NCI-H2081 (cell line): ENCODE measurements around the gene UMODL1.
"Not testable (repeated sequence)": the region's sequence is repeated elsewhere in the genome, so short reads cannot be mapped to it uniquely, and the experiment has no call there.

ENCODE experiments used
- DNase-seq, 2 experiments: peaks; one replicate each; lab custom pipeline; 2025; lab: John Stamatoyannopoulos, UW

UMODL1 gene

DNA sequence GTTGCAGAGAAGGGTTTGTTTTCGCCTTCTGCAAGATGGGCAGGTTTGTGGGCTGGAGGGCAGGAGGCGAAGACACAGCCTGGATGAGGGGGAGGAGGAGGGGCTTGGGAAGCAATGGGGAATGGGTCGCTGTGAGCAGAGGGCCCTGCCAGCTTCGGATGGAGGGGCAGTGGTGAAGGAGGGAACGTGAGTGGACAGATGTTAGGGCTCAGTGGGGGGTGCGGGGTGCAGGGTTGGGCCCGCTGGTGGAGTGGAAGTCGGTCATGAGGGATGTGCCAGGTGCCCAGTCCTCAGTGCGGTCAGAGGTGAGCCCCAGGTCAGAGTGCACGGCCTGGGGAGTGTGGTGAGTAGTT is 92.4 kb downstream of the UMODL1 start:
- no peak for DNase-seq

DNA sequence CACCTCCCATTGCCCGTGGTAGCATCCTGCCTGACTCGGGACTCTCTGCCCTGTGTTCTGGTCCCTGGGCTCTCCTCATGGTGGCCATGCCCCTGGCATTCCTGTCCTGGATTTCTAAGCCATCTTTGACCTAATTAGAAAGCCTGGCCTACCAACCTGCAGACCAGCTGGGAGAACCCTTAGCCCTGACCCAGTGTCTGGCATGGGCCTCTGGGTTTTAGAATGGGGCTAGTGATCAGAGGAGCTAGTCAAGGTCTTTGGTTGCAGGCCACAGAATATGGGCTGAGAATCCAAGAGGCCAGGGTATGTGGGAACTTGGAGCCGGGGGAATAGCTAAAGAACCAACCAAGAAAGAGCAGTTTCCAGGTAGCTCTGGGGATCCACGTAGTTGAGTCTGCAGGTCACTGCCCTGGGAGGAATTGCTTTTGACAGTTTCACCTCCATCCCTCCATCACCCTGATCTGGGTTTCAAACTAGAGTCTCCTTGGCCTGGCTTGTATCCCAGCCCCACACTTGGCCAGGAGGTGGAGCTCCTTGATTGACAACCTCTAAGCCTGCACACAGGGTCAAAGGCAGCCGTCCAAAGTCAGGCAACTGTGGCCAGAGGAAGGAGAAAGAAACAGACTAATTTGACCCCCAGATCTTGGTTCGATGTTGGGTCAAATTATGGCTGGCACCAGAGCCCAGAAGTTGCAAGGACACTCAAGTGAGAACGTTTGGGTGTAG is 93.1 kb downstream of the UMODL1 start:
- peak in 1 of 2 experiments; percentile 25 for DNase-seq

DNA sequence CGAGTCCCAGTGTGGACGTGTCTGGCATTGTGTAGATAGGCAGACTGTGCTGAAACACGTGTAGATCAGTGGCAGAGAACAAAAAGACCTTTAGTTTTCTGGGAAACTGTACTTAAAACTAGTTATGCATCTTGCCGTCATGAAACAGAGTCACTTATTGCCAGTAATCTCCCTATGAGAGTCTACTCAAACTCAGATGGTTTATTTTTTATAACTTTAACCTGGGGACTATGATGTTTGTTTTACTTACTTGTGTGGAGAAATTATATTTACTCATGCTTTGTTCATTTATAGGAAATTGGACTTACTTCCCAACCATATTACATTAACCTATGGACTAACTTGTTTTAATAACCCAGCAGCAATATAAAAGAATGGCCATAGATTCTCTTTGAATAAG is 93.7 kb downstream of the UMODL1 start:
- DNase-seq = no peak

DNA sequence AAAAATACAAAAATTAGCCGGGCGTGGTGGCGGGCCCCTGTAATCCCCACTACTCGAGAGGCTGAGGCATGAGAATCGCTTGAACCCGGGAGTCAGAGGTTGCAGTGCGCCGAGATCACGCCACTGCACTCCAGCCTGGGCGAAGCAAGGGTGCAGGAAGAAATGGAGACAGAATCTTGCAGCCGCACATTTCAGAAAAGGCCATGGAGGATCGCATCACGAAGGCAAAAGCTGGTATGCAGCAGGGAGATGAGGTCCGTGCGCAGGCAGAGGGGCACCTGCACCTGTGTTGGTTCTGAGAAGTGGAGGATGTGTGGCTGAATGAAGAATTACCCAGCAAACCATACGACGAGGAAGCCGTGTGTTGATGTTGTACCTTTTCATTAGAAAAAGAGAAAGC is 94.8 kb downstream of the UMODL1 start:
- DNase-seq = no peak

DNA sequence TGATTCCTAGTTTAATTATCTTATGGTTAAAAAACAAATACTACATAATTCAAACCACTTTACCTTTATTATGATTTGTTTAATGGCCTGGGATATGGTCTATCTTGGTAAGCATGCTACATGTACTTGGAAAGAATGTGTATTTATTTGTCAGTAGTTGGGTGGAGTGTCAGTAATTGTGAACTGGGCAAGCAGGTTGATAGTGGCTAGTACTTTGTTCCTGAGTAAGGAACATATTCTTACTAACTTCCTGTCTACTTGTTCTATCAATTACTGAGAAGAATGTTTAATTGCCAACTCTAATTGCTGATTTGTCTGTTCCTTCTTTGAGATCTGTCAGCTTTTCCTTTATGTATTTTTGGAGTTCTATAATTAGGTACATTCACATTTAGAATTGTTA is 98.6 kb downstream of the UMODL1 start:
- DNase-seq = no peak

DNA sequence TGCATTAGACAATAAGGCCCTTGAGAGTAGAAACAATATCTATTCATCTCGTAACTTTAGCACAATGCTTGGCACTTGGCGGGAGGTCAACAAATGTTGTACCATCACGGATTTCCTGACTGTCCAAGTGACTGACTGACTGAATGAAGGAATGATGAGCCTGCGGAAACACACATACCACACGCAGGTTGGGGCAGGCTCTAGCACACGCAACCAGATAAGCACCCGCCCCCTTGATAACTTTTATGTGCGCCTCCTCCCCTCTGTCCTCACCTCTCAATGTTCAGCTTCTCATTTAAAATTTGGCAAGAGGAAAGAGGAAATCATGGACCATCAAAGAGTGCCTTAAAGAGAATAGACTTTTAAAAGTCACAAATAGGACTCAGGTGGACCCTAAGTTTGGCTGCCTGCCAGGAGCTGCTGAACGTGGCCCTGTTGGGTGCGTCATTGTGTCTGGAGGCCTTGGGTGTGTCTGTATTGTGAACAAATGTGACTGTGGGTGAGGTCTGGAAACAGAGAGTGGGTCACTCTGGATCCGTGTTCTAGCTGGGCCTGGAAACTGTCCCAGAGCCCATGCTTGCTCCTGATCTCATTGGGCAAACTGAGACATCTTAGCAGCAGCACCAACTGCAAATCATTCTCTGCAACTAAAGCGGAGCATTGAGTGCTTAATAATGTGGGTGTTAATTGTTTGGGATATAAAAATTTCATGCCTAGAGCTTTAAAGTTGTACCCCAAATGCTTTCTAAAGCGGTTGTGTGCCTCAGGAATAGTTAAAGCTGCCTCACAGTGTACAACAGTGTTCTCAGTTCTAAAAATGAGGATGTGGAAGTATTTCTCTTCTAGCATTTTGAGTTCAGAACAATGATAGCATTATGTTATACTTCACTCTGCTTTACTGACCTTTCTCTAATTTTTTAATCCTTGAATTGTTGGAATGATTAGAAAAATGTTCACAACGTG is 100.3 kb downstream of the UMODL1 start:
- peak in 1 of 2 experiments; percentile 23 for DNase-seq

DNA sequence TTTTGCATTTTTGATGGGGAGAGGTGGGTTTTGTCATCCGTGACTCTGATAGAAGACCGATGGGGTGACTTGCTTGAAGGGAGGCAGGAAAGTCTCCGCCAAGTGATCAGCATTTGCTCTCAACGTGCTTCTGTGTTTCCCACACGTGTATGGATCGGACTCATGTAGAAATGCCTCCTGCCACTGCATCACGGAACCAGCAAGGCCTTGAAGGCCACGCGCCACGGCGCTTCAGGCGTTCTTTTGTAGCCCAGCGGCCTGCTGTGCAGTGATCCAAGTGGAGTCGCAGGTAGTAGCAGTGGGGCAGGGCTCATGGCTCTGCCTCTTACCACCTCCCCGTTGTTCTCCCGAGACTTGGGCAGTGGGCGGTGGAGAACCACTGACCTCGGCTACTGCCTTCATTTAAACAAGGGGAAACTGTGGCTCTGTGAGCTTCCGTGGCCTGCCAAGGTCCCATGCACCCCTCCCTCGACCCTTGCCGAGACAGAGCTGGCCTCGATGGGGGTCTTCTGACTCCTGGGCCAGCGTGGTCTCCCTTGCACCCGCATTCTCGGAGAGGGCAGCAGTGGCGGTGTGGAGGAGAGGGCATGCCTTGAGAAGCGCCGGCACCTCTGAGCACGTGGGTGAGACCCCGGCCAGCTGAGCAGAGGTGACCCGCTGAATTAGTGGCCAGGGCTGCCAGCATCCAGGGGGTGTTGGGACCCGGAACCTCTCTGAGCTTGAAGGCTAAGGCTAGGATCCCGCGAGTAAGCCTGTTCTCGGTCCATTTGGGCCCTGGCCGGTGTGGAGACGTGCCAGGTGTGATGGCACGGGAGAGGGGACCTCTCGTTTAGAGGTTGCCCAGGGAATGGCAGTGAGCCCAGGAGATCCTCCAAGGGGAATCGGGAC is 101.7 kb downstream of the UMODL1 start:
- DNase-seq = no peak

DNA sequence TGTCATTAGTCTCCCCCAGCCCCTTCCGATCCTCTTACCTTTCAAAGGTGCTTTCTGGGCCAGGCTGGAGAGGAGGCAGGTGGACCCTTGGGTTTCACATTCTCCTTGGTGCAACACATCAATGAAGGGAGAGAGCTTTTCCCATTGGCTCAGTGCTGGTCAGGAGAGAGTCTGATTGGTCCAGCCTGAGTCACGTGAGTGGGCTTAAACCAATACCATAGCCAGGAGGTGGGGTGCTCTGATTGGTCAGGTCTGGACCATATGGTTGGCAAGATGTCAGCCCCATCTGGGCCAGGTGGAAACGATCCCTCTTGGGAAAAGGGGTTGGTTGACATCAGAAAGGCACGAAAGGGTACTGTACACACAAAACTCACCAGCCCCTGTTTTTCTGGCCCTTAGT is 103.1 kb downstream of the UMODL1 start:
- DNase-seq = no peak

DNA sequence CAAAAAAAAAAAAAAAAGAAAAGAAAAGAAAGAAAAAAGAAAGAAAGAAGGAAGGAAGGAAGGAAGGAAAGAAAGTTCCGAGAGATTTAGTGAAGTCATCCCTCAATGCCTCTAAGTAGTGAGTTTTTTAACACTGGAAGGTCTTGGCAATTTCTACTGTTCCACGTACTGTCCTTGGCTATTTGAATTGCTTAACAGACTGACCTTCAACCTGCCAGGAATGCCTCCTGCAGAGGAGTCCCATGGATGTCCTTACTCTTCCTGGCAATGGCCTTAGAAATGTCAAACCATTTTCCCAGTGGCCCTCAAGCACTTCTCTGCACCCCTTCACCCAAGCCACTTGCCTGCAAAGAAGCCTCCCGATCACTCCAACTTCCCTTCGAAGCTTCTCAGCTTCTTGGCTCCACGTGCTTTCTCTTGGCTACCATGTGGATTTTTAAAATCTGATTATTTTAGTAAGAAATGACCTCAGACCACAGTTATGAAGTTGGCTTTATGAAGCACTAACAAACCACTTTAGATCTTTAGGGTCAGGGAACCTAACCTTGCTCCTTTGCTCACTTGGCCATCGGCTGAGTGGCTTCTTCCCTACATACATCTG is 104.1 kb downstream of the UMODL1 start:
- no peak for DNase-seq

DNA sequence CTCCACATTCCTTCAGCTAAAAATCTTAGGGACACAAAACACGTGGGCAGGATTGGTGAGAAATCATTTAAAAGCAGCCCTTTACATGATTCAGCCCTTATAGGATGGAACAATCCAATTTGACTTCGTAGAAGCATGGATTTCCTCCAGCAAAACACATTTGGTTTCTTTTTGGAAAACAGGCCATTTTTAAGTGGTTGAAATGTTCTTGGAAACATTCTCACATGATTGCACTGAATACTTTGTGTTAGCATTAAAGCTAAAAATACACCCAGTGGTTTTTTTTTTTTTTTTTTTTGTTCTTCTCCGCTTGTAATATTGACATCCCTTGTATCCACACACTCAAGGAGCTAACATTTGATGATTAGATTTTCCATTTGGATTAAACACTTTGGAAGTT is 105.7 kb downstream of the UMODL1 start:
- no peak for DNase-seq

DNA sequence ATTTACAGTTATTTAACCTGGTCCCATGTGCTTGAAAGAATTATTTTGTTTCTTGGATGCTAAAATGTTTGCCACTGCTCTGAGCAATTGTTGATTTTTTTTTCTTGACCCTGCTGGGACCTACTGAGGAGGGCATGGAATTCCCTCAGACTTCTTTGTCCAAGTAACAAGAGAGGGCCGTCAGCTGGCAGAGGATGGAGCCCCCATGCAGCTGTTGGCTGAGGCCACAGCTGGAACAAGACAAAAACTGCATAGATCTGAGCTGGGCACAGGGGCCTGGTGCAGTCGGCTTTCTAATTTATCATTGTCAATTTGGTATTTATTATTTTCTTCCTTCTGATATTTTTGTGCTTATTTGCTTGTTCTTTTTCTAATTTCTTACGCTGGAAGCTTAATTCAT is 108.2 kb downstream of the UMODL1 start:
- DNase-seq = no peak

DNA sequence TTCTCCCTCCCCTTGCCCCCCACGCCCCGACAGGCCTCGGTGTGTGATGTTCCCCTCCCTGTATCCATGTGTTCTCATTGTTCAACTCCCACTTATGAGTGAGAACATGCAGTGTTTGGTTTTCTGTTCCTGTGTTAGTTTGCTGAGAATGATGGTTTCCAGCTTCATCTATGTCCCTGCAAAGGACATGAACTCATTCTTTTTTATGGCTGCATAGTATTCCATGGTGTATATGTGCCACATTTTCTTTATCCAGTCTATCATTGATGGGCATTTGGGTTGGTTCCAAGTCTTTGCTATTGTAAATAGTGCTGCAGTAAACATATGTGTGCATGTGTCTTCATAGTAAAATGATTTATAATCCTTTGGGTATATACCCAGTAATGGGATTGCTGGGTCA is 108.9 kb downstream of the UMODL1 start:
- not testable (repeated sequence) for DNase-seq

DNA sequence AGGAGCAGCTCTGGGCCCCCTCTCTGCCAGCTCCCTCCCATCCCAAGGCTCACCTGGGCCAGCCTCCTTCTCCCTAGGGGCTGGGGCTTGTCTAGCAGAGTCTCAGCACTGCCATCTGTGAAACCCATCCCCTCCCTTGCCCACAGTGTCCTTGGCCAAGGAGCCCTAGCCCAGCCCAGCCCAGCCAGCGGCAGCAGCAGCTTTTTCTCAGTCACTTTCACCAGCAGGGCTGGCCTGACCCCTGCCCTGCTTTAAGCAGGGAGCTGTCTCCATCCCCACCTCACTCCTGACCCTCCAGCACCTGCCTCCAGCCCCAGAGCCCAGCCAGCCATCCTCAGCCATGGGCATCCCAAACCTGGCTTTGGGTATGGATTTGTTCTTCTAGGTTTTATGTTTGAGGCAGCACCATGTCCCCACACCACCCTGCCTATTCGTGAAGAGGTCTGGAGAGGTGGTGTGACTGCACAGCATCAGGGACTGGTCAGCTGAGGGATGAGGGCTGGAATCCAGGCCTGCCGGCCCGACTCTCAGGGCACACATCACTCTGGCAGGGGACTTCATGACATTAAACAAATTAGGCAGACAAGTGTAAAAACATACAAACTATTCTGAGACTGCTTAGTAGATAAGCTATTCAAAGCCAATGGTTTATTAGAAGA is 111.7 kb downstream of the UMODL1 start:
- DNase-seq = no peak

DNA sequence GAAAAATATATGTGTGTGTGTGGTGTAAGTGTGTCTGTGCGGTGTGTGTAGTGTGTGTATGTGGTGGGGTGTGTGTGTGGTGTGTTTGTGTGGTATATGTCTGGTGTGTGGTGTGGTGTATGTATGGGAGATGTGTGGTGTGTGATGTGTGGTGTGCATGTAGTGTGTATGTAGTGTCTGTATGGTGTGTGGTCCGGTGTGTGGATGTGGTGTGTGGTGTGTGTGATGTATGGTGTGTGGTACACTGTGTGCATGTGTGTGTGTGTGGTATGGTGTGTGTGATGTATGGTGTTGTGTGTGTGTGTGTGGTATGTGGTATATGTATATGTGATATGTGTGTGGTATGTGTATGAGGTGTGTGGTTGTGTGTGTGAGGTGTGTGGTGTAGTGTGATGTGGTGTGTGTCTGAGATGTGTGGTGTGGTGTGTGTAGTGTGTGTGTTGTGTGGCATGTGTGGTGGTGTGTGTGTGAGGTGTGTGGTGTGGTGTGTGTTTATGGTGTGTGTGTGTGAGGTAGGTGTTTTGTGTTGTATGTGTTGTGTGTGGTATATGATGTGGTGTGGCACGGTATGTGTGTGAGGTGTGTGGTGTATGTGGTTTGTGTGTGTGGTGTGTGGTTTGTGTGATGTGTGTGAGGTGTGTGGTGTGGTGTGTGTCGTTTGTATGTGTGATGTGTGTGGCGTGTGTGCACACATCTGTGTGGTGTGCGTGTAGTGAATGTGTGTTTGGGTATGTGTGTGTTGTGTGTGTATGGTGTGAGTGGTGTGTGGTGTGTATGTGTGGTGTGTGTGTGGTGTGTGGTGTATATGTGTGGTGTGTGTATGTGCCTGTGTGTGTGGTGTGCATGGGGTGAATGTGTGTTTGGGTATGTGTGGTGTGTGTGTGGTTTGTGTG is 112.5 kb downstream of the UMODL1 start:
- no peak for DNase-seq

DNA sequence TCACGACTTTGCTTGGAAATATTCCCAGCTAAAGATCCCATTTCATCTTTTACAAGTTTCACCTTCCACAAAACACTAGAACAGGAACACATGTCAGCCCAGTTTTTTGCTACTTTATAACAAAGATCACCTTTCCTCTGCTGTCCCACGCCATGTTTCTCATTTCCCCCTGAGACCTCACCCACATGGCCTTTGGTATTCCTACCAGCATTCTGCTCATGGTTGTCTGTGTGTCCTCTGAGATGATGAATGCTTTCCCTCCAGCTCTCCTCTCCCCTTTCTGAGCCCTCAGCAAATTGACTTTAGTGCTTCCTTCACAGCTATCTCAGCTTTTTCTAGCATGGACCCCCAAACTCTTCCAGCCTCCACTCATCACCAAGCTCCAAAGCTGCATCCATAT is 115.5 kb downstream of the UMODL1 start:
- no peak for DNase-seq

DNA sequence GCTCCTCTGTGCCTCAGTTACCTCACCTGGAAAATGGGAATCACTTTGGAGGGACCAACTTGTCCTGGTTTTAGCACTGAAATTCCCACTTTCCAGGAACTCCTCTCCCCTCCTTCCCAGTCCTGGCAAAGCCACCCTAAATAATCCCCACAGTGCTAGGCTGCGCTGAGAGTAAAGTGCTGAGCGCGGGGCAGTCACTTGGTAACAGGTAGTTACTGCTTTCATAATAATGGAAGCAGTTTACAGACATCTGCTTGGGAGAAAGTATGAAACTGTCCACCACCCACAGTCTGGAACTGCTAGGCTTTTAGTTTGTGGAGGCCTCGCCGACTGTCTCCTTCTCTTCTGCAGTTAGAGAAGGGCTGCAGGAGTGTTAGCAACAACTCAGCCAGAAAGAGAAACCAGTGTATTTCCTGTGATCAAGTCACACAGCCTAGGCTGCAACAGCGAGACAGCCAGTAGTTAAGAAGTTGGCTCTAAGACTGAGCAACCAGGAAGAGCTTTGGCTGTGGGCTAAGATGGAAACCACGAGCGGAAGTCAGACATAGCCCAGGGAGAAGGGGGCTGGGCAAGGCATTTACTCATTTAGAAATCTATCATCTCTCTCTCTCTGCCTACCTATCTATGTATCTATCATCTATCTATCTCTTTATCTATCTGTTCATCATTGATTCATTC is 117.0 kb downstream of the UMODL1 start:
- no peak for DNase-seq

DNA sequence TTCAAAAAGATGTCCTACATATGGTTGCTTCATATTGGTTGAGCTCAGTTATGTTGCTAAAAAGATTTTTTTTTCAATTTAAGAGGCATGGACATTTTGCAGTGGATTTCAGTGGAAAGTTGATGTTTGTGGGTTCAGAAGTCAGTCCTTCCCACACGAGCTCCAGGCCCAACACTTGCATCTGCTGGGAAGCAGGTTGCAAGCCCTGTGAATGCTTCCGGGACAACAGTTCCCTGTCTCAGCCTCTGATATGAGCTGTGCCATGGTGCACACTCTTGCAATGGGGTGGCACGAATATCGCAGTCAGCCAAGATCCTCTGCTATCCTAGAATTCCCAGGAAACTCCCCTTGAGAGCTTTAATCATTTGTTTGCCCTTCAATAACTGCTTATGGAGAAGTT is 117.5 kb downstream of the UMODL1 start:
- no peak for DNase-seq

DNA sequence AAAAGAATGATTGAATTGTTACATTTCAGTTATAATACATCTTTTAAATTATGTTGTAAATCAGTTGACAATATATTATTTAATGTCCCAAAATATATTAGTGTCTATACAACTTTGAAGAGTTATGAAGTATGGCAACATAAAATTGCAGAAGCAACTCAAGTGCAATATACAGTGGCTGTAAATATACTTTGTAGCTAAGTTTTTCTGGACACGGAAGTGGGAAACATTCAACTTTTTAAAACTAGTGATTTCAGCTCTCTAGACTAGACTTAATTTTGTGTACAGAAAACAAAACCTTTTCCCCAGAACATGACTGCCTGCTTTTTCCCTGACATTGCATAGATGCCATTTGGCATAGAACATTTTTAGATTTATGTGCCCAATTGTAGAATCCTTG is 118.3 kb downstream of the UMODL1 start:
- DNase-seq = no peak

DNA sequence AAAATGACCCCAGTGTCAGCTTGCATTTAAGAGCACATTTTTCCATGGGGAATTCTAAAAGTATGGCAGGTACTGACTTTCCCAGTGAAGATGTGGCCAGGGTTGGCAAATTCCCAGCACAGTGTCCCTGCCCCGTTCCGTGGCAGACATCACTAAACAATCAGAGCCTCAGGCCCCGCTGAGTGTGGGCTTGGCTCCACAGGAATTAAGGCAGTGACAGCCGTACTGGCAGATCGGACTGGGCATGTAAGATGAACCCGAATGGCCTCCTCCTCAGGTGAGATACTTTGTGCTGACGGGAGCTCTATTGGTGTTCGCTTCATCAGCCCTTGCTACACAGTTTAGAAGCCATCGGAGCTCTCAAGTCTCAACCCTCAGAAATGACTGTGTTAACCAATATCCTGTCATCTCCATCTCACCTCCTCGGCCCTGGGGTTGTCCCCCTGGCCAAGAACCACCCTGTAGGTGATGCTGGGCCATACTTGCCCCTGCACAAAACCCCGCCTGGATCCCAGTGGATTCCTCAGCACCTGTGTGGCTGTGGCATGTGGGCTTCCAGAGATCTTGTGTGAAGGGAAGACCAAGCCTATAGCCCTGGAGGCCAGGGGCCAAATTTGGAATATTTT is 118.9 kb downstream of the UMODL1 start:
- DNase-seq = no peak
